GM03348 (cell line): Measurements from ENCODE around the gene ST6GALNAC4.

Experiments used
- DNase-seq: peaks from one replicate; pipeline ENCODE4 v3.0.0; 2012; ENCODE audit warnings: low spot score

The ST6GALNAC4 gene

DNA sequence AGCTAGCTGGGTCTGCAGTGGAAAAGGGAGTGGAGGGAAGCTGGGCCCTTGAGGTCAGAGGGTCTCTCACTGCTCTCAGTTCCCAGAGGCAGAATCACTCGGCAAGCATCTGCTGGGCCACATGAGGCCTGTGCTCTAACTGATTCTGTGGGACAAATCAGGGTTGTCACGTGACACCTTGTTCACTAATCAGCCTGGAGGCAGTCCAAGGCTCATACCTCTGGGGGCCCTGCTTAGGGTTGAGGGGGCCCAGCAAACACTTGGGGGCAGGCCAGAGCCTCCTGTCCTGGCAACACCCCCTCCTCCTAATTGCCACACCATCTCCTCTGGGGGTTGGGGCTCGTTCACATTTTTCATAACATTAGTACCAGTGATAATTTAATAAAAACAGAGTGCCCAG, 29.9 kb upstream of the ST6GALNAC4 start:
- no peak for DNase-seq

DNA sequence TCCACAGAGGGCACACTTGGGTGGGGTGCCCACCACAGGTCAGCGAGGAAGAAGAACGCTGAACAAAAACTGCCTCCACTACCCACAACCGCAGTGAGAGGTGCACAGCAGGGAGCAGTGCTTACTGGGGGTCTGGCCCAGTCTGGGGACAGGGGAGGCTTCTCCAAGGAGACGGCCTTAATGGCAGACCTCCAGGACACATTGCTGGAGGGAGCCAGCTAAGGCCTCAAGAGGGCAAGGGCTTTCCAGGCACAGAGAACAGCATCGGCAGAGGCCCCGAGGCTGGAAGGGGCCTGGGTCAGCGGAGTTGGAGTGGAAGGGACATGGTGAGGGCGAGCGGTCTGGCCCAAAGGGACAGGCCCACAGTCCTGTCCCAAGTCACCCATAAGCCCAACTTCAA, 29.1 kb upstream of the ST6GALNAC4 start:
- DNase-seq = no peak

DNA sequence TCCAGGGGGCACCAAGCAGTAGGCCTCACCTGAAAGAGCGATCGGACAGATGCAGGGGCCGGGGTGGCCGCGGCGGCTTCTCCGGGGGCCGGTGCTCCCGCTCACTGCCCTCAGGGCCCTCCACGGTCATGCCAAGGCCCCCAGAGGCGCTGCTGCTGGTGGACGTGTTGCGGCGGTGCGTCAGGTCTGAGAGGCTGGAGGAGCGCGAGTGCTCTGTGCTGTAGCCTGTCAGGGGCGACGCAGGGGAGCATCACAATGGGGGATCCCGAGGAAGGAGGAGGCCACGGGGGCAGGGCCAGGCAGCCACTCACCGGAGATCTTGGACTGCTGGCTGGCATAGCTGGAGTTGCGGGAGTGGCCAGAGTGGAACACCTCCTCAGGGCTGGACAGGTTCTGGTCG, 28.5 kb upstream of the ST6GALNAC4 start:
- no peak for DNase-seq

DNA sequence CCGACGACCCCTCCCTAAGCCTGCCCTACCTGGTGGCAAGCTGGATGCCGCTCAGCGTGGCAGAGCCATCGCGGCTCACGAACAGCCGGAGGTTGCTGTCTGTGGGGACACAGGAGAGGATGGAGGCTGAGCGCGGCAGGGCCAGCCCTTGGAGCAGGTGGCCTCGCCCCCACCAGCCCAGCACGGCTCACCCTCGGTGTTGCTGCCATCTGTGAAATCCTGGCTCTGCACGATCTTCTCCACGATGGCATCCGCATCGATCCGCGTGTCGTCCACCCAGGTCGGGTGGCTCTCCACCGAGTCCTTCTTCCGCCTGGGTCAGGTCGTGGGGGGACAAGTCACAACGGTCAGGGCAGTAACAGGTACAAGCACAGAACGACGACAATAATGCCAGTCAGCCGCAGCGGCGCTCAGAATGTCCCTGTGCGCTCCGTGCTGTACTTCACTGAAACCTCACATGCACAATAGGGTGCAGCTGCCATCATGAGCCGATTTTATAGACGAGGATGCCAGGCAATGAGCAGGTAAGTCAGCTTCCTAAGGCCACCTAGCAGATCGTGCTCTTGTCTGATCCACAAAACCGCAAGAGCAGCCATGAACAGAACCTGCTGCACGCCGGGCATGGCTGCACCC, 27.9 kb upstream of the ST6GALNAC4 start:
- DNase-seq = no peak

DNA sequence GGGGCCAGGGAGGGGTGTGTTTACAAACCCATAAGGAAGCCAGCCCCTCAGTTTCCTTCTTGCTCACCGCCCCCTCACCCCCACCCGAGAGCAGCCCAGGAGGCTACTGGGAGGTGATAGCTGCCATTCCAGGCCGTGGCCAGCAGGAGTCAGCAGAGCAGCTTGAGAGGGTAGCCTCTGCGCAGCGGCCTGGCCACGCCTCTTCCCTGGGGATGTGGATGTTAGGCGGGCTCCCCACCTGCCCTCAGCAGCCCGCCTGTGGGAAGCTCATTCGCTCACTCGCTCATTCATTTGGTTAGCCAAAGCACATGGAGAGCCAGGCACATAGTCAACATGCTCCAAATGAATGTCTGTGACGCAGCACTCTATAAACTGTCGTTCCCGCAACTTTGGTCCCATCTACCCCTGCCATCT, 26.9 kb upstream of the ST6GALNAC4 start:
- DNase-seq = peak; percentile 90

DNA sequence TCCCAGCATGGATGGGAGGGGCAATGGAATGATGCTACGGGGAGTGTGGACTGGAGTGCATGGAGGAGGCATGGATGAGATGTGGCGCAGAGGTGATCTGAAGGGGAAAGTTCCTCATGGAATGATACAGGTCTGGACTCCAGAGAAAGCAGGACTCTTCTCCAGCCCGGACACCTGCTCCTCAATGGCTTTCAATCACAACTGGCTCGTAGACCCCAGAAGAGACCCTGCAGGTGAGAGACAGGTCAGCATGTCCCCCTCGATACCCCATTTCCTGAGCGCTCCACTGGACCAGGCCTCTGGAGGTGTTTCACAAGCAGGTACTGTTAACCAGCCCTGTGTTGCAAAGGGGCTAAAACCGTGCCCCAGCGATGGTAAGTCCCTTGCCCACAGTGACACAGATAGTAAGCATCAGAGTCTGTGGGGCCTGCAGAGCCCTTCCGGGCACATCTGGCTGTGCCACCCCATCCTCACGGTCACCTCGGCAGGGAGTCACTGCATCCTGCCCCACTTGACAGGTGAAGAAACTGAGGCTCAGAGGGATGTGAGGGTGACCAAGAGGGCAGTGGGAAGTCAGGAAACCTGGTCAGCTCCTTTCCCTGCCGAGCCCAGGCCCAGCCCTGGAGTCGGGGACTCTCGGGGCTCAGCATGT, 26.3 kb upstream of the ST6GALNAC4 start:
- DNase-seq = no peak

DNA sequence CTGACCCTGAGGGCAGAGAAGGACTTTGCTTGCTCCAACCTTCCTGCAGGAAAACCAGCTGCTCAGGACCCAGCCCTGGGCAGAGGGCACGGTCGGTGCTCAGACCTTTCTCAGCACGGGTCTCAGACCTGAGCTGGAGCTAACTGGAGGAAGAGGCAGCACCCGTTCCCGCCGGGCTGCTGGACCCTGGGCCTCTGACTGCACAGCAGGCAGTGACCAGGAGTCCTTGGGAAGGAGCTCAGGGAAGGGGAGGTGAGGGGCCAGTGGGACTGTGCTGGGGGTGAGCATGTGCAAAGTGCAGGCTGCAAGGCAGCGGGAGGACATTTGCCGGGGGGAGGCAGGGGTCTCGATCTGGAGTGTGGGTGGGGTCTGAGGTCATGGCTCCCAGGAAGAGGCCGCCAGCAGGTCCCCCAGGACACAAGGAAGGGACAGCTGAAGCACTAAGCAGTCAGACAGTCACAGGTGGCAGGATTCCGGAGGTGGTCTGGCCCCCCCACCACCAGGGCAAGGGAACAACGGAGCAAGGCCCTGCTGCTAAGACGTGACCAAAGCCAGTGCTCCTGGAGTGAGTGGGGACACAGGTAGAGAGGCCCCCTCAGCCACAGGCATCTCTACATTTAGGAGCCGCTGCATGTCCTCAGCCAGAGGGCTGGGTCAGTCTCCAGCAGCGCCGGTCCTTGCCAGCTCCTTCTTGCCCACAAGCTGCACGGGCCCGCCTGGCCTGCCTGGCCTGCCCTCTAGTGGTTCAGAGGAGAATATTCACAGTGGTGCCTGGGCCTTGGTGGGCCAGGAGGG, 25.6 kb upstream of the ST6GALNAC4 start:
- peak; percentile 81 for DNase-seq

DNA sequence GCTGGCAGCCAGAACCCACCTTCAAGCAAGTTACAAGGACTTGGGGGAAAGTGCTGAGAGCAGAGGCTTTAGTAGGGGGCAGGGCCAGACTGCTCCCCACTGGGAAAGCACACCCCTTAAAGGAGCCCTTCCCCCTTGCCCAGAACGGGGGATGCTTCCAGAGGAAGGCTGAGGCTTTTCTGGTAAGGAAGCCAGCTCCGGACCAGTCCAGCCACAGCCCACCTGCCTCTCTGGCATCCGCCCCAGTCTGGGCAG, 25.0 kb upstream of the ST6GALNAC4 start:
- DNase-seq = no peak

DNA sequence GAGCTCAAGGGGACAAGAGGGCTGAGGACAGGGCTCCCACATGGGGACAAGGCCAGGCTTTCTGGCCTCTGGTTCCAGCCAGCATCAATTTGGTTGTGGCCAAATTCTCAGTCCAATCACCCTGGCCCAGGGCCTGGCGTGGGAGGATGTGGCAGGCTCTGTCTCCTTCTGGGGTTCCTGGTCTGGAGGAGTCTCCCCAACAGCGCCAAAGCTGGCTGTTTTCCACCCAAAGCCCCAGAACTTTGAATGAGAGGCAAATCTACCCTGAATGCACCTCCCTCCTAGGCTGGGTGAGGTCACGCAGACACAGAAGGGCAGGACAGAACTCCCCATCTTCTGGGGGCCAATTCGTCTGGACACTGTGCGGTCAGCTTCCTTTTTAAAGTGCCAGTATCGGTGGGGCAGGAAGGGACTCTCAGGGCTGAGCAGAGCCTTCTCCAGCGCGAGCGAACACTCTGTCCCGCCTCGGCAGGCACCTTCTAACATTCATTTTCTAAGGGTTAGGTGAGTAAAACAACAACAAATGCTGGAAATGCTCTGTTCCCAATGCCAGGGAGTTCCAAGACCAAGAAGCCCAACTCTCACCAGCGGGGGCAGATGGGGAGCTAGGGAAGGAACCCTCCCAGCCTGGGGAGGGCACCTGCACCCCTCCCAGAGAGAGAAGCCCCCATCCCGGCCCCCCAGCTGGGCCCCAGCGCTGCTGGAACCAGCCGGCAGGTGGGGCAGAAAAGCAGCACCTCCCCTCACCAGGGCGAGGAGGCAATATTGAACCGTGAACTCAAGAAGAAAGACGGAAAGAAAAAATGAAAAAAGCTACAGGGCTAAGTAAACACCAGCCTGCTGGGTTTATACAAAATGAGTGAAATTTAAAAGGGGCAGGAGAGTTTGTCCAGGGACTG, 24.5 kb upstream of the ST6GALNAC4 start:
- DNase-seq = no peak

DNA sequence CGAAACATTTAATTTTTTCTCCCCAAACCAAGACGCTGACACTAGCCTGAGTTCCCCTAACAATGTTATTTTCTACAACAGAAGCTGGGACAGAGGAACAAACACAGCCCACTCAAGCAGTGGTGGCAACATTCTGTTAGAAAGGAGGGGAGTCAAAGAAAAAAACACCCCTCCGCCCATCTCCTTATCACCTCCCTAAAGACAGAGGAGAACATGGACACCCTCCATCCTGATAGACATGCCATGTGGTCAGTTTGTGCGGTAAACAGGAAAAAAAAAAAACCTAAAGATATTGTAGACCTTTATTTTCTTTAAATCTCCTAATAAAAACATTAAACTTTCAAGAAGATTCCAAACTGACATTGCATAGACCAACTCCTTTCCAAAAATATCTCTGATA, 23.8 kb upstream of the ST6GALNAC4 start:
- DNase-seq = no peak

DNA sequence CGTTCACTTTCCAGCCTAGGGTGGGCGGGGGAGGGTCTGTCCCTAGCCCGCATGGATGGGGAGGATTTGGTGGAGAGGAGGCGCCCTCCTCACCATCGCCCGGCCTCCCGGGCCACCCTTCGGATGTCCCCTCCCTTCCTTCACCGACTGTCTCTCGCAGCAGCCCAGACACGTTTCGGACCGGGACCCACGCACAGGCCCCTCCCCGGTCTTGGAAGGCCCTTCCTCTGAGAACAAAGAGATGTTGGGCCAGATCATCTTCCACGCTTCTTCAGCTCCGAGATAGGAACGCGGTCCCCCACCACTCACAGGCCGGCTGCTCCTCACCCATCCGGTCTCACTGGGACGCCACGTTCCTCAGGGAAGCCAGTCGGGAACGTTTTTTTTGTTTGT, 21.5 kb upstream of the ST6GALNAC4 start:
- DNase-seq = no peak

DNA sequence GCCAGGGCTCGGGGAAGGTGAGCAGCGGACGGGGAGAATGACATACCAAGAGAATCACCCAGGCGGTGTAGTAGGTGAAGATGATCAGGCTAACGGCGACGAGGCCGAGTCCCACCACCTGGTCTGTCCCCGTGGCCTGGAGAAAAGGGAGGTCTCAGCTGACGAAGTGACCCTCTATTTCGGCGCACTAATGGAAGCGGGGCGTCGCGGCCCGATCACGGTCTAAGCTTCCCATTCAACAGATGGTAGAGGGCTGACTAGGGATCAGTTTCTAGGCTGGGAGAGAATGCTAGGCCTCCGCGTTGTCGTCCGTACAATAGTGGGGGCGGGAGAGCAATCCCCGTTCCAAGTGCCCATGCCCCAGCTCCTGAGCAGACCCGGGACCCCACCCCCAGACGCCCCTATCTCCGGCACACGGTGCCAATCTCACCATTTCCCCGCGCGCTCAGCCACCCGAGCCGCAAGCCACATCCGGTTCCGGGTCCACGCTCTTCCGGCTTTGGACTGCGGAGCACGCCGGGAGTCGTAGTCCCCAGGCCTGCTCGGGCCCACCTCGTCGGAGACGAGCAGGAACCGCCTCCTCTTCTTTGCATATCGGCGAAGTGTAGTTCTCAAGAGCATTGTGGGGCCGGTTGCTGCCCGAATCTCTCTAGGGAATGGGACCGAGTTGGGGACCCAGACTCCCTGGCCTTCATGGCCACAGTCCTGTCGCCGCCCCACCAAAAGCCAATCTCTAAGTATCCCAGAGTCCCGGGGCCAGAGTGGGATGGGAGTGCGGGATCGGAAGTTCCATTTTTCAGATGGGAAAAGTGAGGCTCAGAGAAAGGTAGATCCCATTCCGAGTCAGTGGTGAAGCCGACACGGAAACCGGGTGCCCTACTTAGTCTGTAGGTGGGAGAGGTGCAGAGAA, 20.8 kb upstream of the ST6GALNAC4 start, which contains the start of gene DPM2:
DPM2 (minus strand) TSS at position 467 of the 910 bp plus-strand sequence; CDS start at position 433, 34 bp downstream.
- DNase-seq = peak; percentile 93

DNA sequence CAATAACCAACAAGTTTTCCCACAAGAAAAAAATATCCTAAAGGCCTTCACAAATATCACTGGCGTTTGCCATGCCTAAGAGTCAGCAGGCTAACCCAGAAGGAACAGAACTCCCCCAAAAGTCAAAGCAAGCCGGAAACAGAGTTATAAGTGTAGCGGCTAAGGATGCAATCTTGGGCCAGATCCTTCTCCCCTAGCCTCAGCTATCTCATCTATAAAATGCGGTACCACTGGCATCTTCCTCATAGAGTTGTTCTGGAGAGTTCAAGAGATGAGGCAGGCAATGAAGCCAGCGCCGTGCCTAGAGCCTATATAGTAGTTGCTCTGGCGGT, 20.2 kb upstream of the ST6GALNAC4 start:
- DNase-seq = no peak

DNA sequence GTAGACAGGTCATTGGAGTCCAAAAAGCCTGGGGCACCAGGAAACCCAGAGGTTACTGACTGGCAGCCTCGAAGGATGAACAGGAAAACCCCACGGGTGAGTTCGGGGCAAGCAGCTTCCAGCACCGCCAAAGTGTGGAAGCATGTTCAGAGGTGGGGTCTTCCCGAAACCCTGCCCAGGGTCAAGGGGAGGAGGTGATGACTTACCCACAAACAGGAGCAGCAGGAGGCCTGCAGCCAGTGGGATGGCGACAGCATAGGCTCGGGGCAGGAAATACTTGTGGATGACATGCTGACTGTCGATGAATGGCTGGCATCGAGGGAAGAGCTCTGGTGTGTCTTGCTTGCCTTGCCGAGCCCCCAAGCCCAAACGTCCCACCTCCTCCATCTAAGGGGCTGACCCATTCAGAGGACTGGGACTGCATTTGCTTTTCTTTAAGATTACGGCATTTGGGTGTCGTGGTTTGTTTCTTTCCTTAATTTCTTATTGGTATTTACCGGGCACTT, 19.6 kb upstream of the ST6GALNAC4 start:
- DNase-seq = no peak

DNA sequence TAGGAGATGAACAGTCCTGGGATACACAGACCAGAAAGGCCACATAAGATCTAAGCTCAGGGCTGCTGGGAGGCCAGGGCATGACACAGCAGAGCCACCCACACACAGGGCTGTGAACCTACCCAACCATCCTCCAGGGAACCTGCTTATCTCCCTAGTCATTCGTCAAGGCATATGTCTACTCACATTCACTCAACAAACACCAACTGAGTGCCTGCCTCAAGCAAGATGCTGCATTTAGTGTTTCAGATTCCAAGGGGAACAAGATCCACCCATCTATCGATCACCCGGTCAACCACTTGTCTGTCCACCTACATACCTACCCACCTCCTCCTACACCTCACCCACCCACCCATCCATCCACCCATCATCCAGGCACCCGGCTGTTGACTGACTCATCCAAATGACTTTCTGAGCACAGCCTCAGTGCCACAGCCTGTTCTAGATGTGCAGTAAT, 19.0 kb upstream of the ST6GALNAC4 start:
- DNase-seq = no peak

DNA sequence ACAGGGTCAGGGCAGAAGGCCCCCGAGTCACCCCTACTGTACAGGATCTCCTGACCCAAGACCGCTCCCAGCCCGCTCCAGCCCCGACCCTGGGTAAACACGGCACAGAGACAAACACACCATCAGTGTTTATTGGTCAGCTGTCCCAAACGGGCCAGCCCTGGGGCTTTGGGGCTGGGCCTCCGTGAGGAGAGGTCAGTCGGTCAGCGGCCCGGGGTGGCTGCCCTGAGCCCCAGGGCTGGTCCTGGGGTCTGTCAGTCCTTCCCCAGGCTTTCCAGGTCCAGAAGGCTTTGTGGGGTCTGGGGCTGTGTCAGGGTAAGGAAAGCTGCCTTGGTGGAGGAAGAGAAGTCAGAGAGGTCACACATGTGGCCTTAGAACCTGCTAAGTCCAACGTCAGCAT, 18.1 kb upstream of the ST6GALNAC4 start:
- DNase-seq = no peak

DNA sequence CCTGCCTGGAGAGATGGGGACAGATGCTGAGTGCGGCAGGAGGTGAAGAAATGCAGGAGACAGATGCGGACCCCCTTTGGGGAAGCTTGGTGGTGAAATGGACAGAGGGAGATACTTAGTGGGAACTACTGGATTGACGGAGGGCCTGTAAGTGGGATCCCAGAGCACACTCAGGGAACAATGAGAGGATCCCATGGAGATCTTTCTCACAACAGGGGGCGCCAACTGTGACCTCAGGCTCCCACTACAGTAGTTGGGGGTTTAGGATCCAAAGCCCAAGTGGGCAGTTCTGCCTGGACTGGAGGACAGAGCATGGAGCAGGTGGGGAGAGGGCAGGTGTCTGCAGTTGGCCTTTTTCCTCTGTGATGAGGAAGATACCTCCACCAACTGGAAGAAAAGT, 17.4 kb upstream of the ST6GALNAC4 start:
- no peak for DNase-seq

DNA sequence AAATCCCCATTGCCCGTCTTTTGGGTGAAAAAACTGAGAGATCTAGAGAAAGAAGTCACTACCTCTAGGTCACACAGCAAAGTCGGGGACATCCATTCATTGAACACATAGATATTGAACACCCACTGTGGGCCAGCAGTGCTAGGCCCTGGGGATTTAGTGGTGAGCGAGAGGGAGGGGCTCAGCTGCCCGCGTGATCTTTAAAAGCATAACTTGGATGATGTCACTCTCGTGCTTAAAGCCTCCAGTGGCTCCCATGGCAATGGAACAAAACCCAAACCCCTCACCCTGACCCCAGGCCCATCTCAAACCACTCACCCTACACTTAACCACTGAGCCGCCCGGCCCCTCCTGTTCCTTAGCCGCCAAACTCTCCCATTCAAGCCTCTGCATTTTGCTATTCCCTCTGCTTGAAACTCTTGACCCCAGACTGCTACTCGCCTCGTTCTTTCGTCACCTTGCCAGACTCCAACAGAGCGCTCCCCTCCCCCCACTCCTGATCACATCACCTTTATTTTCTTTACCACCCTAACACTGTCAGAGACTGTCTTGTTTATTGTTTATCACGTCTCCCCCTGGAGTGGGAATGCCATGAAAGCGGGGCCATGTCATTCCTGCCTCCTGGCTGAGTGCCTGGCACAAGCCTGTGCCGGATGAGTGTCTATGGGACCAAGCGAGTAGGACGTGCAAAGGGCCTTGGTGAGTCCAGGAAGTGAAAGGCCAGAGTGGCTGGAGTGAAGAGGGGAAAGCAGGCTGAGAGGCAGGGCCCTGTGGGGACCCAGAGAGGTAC, 14.4 kb upstream of the ST6GALNAC4 start:
- peak; percentile 64 for DNase-seq

DNA sequence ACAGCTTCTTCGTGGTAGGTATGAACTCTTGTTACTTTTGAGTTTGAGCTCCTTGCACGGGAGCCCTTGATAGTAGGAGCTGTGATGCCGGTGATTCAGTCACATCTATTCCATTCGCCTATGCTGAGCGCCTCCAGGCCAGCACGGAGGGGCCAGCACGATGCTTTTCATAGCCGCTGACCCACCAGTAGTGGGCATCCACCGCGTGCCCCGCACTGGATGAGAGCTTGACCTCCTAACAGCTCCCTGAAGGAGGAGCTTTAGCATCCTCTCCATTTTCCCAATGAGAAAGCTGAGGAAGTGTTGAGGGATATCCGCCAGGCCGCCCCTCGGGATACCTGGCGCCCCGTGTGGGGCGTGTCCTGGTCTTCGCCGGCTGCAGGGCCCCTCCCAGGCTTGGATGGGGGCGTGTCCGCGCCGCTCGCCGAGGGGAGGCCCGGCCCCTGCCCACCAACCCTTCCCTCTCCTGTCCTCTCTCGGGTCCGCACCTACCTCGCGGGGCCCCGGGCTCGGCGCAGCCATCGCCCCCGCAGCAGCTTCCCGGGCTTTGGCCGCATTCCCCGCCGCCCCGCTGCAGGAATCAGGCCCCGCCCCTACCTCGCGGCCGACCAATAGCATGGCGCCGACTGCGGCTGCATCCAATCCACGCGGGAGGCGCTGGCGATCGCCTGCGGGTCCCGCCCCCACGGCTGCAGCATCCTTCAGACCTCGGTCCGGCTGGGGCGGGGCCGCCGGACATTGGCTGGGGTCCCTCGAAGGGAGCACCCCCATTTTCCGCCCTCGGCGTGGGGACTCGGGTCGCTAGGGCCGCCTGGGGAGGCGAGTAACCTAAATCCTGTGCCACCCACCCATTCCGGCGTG, 13.6 kb upstream of the ST6GALNAC4 start, which contains the start of gene PIP5KL1:
PIP5KL1 (minus strand) TSS at position 547 of the 861 bp plus-strand sequence; CDS start at position 522, 25 bp downstream.
- DNase-seq = peak; percentile 98
